Measurements from ENCODE around the gene MRPL12. TPM values are rescaled to one million over a fixed set of nuclear protein-coding genes. Genes with fewer than 3 reads are reported as not detected.

The MRPL12 gene
- total and polyA plus RNA-seq, 2 of the 13 experiments (the other 11 are each of a cell fraction or from before 2014, with no cell fraction given) = 39.1 to 94.1 TPM

DNA sequence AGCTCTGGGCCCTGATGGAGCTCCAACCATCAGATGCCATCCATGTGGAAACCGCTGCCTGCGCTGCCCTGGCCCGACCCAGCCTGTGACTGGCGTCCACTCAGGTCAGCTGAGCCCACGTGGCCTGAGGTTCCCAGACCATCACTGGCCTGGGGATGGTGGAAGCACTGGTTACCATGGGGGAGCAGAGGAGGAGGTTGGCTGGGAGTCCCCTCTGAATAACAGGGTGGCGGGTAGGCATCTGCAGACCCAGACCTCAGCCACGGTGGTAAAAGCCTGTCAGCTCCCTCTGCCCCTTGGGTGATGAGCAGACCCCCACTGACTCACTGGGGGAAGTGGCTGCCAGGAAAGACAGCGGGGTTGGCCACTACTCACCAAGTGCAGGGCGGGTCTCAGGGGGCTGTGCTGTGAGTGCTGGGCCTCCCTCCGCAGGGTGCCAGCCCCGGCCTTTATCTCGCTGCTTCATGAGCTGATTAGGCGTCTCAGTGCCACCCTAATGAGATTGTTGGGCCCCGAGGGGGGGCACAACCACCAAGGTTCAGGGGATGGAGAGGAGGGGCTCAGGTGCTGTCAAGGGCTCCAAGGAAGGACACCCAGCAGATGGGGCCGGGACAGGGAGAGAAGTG is 46.9 kb upstream of the MRPL12 start, which contains the start of gene PDE6G (continued):
- TF ChIP-seq, protein P1, sequence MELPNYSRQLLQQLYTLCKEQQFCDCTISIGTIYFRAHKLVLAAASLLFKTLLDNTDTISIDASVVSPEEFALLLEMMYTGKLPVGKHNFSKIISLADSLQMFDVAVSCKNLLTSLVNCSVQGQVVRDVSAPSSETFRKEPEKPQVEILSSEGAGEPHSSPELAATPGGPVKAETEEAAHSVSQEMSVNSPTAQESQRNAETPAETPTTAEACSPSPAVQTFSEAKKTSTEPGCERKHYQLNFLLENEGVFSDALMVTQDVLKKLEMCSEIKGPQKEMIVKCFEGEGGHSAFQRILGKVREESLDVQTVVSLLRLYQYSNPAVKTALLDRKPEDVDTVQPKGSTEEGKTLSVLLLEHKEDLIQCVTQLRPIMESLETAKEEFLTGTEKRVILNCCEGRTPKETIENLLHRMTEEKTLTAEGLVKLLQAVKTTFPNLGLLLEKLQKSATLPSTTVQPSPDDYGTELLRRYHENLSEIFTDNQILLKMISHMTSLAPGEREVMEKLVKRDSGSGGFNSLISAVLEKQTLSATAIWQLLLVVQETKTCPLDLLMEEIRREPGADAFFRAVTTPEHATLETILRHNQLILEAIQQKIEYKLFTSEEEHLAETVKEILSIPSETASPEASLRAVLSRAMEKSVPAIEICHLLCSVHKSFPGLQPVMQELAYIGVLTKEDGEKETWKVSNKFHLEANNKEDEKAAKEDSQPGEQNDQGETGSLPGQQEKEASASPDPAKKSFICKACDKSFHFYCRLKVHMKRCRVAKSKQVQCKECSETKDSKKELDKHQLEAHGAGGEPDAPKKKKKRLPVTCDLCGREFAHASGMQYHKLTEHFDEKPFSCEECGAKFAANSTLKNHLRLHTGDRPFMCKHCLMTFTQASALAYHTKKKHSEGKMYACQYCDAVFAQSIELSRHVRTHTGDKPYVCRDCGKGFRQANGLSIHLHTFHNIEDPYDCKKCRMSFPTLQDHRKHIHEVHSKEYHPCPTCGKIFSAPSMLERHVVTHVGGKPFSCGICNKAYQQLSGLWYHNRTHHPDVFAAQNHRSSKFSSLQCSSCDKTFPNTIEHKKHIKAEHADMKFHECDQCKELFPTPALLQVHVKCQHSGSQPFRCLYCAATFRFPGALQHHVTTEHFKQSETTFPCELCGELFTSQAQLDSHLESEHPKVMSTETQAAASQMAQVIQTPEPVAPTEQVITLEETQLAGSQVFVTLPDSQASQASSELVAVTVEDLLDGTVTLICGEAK (IDR thresholded peaks at IDR 0.05) = no peak
- TF ChIP-seq, protein P1 (CRISPR knock-in tag; IDR thresholded peaks at IDR 0.05) = no peak
- TF ChIP-seq, protein P2, sequence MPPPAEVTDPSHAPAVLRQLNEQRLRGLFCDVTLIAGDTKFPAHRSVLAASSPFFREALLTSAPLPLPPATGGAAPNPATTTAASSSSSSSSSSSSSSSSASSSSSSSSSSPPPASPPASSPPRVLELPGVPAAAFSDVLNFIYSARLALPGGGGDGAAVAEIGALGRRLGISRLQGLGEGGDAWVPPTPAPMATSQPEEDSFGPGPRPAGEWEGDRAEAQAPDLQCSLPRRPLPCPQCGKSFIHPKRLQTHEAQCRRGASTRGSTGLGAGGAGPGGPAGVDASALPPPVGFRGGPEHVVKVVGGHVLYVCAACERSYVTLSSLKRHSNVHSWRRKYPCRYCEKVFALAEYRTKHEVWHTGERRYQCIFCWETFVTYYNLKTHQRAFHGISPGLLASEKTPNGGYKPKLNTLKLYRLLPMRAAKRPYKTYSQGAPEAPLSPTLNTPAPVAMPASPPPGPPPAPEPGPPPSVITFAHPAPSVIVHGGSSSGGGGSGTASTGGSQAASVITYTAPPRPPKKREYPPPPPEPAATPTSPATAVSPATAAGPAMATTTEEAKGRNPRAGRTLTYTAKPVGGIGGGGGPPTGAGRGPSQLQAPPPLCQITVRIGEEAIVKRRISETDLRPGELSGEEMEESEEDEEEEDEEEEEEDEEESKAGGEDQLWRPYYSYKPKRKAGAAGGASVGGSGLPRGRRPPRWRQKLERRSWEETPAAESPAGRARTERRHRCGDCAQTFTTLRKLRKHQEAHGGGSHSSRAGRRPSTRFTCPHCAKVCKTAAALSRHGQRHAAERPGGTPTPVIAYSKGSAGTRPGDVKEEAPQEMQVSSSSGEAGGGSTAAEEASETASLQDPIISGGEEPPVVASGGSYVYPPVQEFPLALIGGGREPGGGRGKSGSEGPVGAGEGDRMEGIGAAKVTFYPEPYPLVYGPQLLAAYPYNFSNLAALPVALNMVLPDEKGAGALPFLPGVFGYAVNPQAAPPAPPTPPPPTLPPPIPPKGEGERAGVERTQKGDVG (CRISPR knock-in tag; IDR thresholded peaks at IDR 0.05; ENCODE audit: borderline replicate concordance) = no peak
- no peak for TF ChIP-seq TEAD2 (CRISPR knock-in tag; IDR thresholded peaks at IDR 0.05)
- TF ChIP-seq ZNF747 (CRISPR knock-in tag; IDR thresholded peaks at IDR 0.05; ENCODE audit: borderline replicate concordance) = no peak
- TF ChIP-seq, protein P3, sequence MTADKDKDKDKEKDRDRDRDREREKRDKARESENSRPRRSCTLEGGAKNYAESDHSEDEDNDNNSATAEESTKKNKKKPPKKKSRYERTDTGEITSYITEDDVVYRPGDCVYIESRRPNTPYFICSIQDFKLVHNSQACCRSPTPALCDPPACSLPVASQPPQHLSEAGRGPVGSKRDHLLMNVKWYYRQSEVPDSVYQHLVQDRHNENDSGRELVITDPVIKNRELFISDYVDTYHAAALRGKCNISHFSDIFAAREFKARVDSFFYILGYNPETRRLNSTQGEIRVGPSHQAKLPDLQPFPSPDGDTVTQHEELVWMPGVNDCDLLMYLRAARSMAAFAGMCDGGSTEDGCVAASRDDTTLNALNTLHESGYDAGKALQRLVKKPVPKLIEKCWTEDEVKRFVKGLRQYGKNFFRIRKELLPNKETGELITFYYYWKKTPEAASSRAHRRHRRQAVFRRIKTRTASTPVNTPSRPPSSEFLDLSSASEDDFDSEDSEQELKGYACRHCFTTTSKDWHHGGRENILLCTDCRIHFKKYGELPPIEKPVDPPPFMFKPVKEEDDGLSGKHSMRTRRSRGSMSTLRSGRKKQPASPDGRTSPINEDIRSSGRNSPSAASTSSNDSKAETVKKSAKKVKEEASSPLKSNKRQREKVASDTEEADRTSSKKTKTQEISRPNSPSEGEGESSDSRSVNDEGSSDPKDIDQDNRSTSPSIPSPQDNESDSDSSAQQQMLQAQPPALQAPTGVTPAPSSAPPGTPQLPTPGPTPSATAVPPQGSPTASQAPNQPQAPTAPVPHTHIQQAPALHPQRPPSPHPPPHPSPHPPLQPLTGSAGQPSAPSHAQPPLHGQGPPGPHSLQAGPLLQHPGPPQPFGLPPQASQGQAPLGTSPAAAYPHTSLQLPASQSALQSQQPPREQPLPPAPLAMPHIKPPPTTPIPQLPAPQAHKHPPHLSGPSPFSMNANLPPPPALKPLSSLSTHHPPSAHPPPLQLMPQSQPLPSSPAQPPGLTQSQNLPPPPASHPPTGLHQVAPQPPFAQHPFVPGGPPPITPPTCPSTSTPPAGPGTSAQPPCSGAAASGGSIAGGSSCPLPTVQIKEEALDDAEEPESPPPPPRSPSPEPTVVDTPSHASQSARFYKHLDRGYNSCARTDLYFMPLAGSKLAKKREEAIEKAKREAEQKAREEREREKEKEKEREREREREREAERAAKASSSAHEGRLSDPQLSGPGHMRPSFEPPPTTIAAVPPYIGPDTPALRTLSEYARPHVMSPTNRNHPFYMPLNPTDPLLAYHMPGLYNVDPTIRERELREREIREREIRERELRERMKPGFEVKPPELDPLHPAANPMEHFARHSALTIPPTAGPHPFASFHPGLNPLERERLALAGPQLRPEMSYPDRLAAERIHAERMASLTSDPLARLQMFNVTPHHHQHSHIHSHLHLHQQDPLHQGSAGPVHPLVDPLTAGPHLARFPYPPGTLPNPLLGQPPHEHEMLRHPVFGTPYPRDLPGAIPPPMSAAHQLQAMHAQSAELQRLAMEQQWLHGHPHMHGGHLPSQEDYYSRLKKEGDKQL (CRISPR knock-in tag; IDR thresholded peaks at IDR 0.05; ENCODE audit: low read depth) = no peak
- TF ChIP-seq CBX2 (IDR thresholded peaks at IDR 0.05; ENCODE audit: low read depth, low read length) = no peak
- TF ChIP-seq CBX2 (CRISPR knock-in tag; IDR thresholded peaks at IDR 0.05; ENCODE audit: low read depth) = no peak
- TF ChIP-seq ZNF772 (CRISPR knock-in tag; IDR thresholded peaks at IDR 0.05) = no peak
- TF ChIP-seq ZNF430 (CRISPR knock-in tag; IDR thresholded peaks at IDR 0.05) = no peak
- TF ChIP-seq KDM5B (CRISPR knock-in tag; IDR thresholded peaks at IDR 0.05; ENCODE audit: borderline replicate concordance) = 0 out of 2 replicates have a peak, but pooled peaks have one; percentile 1
- no peak for TF ChIP-seq SOX5 (CRISPR knock-in tag; IDR thresholded peaks at IDR 0.05; ENCODE audit: borderline replicate concordance)

All from HepG2 (cell line).